Panc1 (cell line): ENCODE data around the gene MACROH2A1. TPM values are rescaled to one million over a fixed set of nuclear protein-coding genes. Genes with fewer than 3 reads are reported as not detected.

Experiments
- ATAC-seq: fragments of 200-7000 bp; cut with Tn5 transposase; 2 replicates; pipeline ENCODE4 v1.9.1; 2020; ENCODE audit warnings: mild to moderate bottlenecking, moderate library complexity
- BruUV-seq: library from RNA; stranded (reverse); fragments of 400-500 nt; replicated peaks from 2 replicates; lab custom pipeline; 2021; lab: Mats Ljungman, UMichigan
- CTCF ChIA-PET: fragments of 300-600 bp; sonication (Branson Sonifier 250); formaldehyde crosslinking; loops from one replicate; lab custom pipeline; 2022; ENCODE audit warnings: antibody characterized with exemption; lab: Charles Lee
- POLR2A ChIA-PET: fragments of 300-600 bp; sonication (Branson Sonifier 250); formaldehyde crosslinking; loops from one replicate; lab custom pipeline; 2022; ENCODE audit warnings: antibody characterized with exemption; lab: Charles Lee
- DNase-seq: peaks from one replicate; pipeline ENCODE4 v3.0.0-alpha.2; 2010; ENCODE audit warnings: low read depth, low spot score
- H3K27ac ChIP-seq: 2 replicates; pipeline ENCODE4 v1.5.1; 2011; ENCODE audit warnings: mild to moderate bottlenecking, low read length, inconsistent platforms
- H3K27me3 ChIP-seq: fragments of 200-500 bp; sonication (Bioruptor generic); 2 replicates; pipeline ENCODE4 v1.6.0; 2014; ENCODE audit warnings: low read length, inconsistent platforms; ENCODE audit not compliant: control insufficient read depth, insufficient read depth
- H3K36me3 ChIP-seq: fragments of 200-500 bp; sonication (Bioruptor generic); 2 replicates; pipeline ENCODE4 v1.5.1; 2014; ENCODE audit warnings: inconsistent platforms, mild to moderate bottlenecking, low read length, moderate library complexity; ENCODE audit not compliant: control insufficient read depth, insufficient read depth
- H3K4me1 ChIP-seq: 2 replicates; pipeline ENCODE4 v1.5.1; 2011; ENCODE audit warnings: inconsistent platforms, mild to moderate bottlenecking, low read length, moderate library complexity; ENCODE audit not compliant: control insufficient read depth, insufficient read depth
- H3K4me3 ChIP-seq, 2 experiments: 2 replicates each; pipeline ENCODE4 v1.5.1; 2011 to 2012; ENCODE audit warnings: low read depth in 2 of 2, low read length in 2 of 2, mild to moderate bottlenecking in 2 of 2, inconsistent platforms in 1 of 2, moderate library complexity in 1 of 2
- H3K9me3 ChIP-seq: fragments of 200-500 bp; sonication (Bioruptor generic); 2 replicates; pipeline ENCODE4 v1.5.1; 2014; ENCODE audit warnings: low read depth, mild to moderate bottlenecking, inconsistent platforms, low read length, moderate library complexity; ENCODE audit not compliant: control insufficient read depth, insufficient read depth
- POLR2AphosphoS5 ChIP-seq: IDR thresholded peaks from 2 replicates; pipeline ENCODE4 v1.6.1; 2012; ENCODE audit warnings: mild to moderate bottlenecking, low read depth, low read length, moderate library complexity
- SIN3A ChIP-seq: IDR thresholded peaks from 2 replicates; pipeline ENCODE4 v1.6.1; 2012; ENCODE audit warnings: low read depth, mild to moderate bottlenecking, low read length, moderate library complexity, borderline replicate concordance; ENCODE audit not compliant: insufficient read depth
- TCF7L2 ChIP-seq: IDR thresholded peaks from 2 replicates; pipeline ENCODE4 v1.6.1; 2011; ENCODE audit warnings: mild to moderate bottlenecking, low read depth, low read length, inconsistent platforms
- in situ Hi-C: cut with HindIII; loops from 2 replicates; pipeline ENCODE4 v1.10.0; 2016; ENCODE audit warnings: low sequenced_read_pairs, low pct_unique_long_range_greater_than_20kb
- intact Hi-C: fragments of 100-400 bp; cut with micrococcal nuclease; formaldehyde crosslinking; loops from one replicate; pipeline ENCODE4 v1.10.0; 2022; ENCODE audit not compliant: unreplicated experiment
- total RNA-seq: library from RNA; stranded (reverse); gene quantifications from one replicate; pipeline ENCODE4 v1.2.1, GENCODE V29; 2021; ENCODE audit not compliant: unreplicated experiment
- TF ChIP-seq, protein P1 (sequence below): fragments of 450-650 bp; IDR thresholded peaks from 2 replicates; pipeline ENCODE4 v1.5.1; 2017; ENCODE audit warnings: mild to moderate bottlenecking
- TF ChIP-seq, protein P2 (sequence below), 2 experiments: IDR thresholded peaks; 2 replicates each; pipeline ENCODE4 v1.6.1; 2011 to 2012; ENCODE audit warnings: low read depth in 2 of 2, control low read depth in 1 of 2, low read length in 1 of 2, mild to moderate bottlenecking in 1 of 2, moderate library complexity in 1 of 2; ENCODE audit not compliant: insufficient read depth in 1 of 2

Gene MACROH2A1
- total RNA-seq, 1 experiment from 2014 or later, result 162 TPM

DNA sequence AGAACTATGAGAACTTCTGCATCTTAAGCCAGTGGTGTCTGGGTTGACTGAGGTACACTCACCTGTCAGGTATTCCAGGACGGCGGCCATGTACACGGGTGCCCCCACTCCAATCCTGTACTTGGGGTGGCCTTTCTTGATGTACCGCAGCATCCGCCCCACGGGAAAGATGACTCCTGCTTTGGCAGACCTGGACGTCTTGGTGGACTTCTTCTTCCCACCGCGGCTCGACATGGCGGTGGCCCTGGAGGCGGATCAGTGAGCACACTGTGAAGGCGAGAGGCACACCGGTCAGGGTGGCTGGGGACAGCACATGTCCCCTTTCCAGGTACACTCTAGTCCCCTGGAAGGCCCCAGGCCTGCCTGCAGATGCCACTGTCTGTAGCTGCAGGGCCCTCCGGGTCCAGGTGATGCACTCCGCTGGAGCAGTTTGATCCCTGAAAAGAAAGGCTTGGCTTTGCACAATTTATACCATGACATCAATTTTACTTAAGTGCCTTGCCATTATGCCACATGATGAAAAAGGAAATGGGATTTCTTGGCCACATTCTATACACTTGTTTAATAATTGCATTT lies 10.1 kb downstream of the MACROH2A1 start:
- no peaks in the 10 kb centered on the region for H3K9me3 ChIP-seq
- TF ChIP-seq, protein P1, sequence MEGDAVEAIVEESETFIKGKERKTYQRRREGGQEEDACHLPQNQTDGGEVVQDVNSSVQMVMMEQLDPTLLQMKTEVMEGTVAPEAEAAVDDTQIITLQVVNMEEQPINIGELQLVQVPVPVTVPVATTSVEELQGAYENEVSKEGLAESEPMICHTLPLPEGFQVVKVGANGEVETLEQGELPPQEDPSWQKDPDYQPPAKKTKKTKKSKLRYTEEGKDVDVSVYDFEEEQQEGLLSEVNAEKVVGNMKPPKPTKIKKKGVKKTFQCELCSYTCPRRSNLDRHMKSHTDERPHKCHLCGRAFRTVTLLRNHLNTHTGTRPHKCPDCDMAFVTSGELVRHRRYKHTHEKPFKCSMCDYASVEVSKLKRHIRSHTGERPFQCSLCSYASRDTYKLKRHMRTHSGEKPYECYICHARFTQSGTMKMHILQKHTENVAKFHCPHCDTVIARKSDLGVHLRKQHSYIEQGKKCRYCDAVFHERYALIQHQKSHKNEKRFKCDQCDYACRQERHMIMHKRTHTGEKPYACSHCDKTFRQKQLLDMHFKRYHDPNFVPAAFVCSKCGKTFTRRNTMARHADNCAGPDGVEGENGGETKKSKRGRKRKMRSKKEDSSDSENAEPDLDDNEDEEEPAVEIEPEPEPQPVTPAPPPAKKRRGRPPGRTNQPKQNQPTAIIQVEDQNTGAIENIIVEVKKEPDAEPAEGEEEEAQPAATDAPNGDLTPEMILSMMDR, result no peak
- TF ChIP-seq POLR2AphosphoS5 (no peak), TCF7L2 (no peak), SIN3A (no peak)
- TF ChIP-seq, protein P2, sequence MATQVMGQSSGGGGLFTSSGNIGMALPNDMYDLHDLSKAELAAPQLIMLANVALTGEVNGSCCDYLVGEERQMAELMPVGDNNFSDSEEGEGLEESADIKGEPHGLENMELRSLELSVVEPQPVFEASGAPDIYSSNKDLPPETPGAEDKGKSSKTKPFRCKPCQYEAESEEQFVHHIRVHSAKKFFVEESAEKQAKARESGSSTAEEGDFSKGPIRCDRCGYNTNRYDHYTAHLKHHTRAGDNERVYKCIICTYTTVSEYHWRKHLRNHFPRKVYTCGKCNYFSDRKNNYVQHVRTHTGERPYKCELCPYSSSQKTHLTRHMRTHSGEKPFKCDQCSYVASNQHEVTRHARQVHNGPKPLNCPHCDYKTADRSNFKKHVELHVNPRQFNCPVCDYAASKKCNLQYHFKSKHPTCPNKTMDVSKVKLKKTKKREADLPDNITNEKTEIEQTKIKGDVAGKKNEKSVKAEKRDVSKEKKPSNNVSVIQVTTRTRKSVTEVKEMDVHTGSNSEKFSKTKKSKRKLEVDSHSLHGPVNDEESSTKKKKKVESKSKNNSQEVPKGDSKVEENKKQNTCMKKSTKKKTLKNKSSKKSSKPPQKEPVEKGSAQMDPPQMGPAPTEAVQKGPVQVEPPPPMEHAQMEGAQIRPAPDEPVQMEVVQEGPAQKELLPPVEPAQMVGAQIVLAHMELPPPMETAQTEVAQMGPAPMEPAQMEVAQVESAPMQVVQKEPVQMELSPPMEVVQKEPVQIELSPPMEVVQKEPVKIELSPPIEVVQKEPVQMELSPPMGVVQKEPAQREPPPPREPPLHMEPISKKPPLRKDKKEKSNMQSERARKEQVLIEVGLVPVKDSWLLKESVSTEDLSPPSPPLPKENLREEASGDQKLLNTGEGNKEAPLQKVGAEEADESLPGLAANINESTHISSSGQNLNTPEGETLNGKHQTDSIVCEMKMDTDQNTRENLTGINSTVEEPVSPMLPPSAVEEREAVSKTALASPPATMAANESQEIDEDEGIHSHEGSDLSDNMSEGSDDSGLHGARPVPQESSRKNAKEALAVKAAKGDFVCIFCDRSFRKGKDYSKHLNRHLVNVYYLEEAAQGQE (IDR thresholded peaks at IDR 0.05; ENCODE audit: insufficient read depth in 1 of 2, low read depth in 2 of 2, low read length in 1 of 2), result no peak
- POLR2A ChIA-PET, result no interaction called here
- no TSS peak for BruUV-seq
- intact Hi-C loops (no loop called here), in situ Hi-C loops (no loop called here)
- H3K36me3 ChIP-seq, result peaks cover 5% of the 10 kb centered on the region; the same call in 1 of the 2 replicates
- H3K27ac ChIP-seq, result no peak overlapping the region
- CTCF ChIA-PET, result interaction anchor here (0.6 kb wide), 1 partner anchor 471 kb away, joined by 3 read pairs; no protein-coding TSS in a partner anchor
- H3K4me1 ChIP-seq, result no peaks in the 10 kb centered on the region
- ATAC-seq, result no peak
- no peak for DNase-seq
- no peaks in the 10 kb centered on the region for H3K27me3 ChIP-seq
- no peak overlapping the region for H3K4me3 ChIP-seq

DNA sequence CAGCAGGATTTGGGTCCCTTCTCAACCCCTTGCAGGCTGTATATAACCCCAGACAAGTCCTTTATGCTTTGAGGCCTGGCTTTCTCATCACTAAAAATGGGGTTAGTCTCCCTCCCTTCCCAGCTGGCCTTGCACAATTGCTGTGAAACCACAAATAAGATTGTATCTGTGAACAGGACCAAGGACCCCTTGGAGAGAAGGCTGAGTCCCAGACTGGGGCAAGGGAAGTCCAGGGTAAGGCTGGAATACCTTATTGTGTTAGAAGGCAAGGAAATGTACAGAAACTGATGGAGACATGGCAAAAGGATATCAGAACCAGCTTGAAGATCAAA lies 11.4 kb downstream of the MACROH2A1 start:
- CTCF ChIA-PET, result no interaction called here

More for the DNA sequence above, 11.4 kb downstream of the MACROH2A1 start:
- POLR2A ChIA-PET, result interaction anchor here (0.6 kb wide), 1 partner anchor 320 kb away, joined by 7 read pairs; no protein-coding TSS in a partner anchor
- in situ Hi-C loops (no loop called here), intact Hi-C loops (no loop called here)
- peaks cover 5% of the 10 kb centered on the region; the same call in 1 of the 2 replicates for H3K36me3 ChIP-seq
- no peak overlapping the region for H3K4me3 ChIP-seq
- BruUV-seq, result no TSS peak
- H3K9me3 ChIP-seq, result no peaks in the 10 kb centered on the region
- no peaks in the 10 kb centered on the region for H3K27me3 ChIP-seq
- TF ChIP-seq, protein P1, result no peak
- no peaks in the 10 kb centered on the region for H3K4me1 ChIP-seq
- DNase-seq, result no peak
- no peak overlapping the region for H3K27ac ChIP-seq
- ATAC-seq, result no peak
